Upper lobe of left lung (tissue), 4 donors: ENCODE measurements around the gene SAXO1.

ENCODE experiments used
- EP300 ChIP-seq, 4 donors: sonication (generic); formaldehyde crosslinking; IDR thresholded peaks; one replicate each; pipeline ENCODE4 v1.5.1; 2017; ENCODE audit warnings: antibody characterized with exemption in 4 of 4, control low read depth in 2 of 4
- POLR2A ChIP-seq, 4 donors: fragments of 450-650 bp; IDR thresholded peaks; one replicate each; pipeline ENCODE4 v1.5.1; 2016 to 2017; ENCODE audit warnings: antibody characterized with exemption in 4 of 4, mild to moderate bottlenecking in 2 of 4
- POLR2AphosphoS5 ChIP-seq, 2 donors: sonication (generic); formaldehyde crosslinking; IDR thresholded peaks; one replicate each; pipeline ENCODE4 v1.5.1; 2017; ENCODE audit warnings: antibody characterized with exemption in 2 of 2
- TF ChIP-seq, protein P1 (sequence below), 6 experiments: fragments of 450-650 bp in 4 of 6; fragments of 200-600 bp in 2 of 6; sonication (generic) in 2 of 6; IDR thresholded peaks; one replicate each; pipeline ENCODE4 v1.5.1; 2016 to 2019; ENCODE audit warnings: antibody characterized with exemption in 6 of 6

DNA sequence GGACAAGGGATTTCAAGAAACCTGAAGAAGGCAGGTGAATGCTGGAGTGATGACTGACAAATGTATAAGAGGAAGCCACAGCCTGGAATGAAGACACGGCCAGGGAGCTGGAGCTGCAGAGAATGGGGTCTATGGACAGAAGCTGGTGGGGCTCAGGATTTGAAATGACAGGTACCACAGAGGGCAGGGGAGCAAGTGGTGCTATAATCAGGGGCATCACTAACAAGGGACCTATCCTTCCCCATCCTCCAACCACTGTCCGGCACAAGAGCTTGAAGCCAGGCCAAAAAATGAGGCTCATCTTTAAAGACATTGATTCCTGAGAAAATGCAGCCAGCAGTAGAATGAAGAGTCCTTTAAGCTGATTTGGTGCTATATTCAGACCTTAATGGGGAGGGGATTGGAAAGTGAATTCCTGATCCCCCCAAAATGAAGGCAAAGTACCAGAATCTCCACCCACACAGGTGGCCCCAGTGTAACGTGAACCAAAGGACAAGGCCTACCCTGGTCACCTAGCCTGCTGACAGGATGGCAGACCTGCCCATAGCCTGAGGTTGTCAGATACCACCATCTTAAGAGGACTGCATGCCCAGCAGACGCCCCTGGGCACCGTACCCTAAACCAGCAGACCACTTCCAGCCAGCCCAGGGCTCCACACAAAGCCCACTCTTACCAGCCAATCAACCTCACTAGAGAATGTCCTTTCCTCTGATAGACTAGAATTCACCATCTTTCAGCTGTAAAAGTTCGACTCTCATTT is 109.2 kb downstream of the SAXO1 start:
- TF ChIP-seq, protein P1, sequence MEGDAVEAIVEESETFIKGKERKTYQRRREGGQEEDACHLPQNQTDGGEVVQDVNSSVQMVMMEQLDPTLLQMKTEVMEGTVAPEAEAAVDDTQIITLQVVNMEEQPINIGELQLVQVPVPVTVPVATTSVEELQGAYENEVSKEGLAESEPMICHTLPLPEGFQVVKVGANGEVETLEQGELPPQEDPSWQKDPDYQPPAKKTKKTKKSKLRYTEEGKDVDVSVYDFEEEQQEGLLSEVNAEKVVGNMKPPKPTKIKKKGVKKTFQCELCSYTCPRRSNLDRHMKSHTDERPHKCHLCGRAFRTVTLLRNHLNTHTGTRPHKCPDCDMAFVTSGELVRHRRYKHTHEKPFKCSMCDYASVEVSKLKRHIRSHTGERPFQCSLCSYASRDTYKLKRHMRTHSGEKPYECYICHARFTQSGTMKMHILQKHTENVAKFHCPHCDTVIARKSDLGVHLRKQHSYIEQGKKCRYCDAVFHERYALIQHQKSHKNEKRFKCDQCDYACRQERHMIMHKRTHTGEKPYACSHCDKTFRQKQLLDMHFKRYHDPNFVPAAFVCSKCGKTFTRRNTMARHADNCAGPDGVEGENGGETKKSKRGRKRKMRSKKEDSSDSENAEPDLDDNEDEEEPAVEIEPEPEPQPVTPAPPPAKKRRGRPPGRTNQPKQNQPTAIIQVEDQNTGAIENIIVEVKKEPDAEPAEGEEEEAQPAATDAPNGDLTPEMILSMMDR (IDR thresholded peaks at IDR 0.05), result no peak
- TF ChIP-seq EP300 (IDR thresholded peaks at IDR 0.05) (no peak), POLR2A (IDR thresholded peaks at IDR 0.05) (no peak), POLR2AphosphoS5 (IDR thresholded peaks at IDR 0.05) (no peak)
